HG02642 (cell line): ENCODE measurements around the gene NXF3.
"Not testable (repeated sequence)": the region's sequence is repeated elsewhere in the genome, so short reads cannot be mapped to it uniquely, and the experiment has no call there.

ENCODE experiments used
- ATAC-seq: cut with Tn5 transposase; IDR thresholded peaks from one replicate; pipeline ENCODE4 v1.9.1; 2021; ENCODE audit warnings: mild to moderate bottlenecking; ENCODE audit not compliant: unreplicated experiment, poor library complexity

Gene NXF3

DNA sequence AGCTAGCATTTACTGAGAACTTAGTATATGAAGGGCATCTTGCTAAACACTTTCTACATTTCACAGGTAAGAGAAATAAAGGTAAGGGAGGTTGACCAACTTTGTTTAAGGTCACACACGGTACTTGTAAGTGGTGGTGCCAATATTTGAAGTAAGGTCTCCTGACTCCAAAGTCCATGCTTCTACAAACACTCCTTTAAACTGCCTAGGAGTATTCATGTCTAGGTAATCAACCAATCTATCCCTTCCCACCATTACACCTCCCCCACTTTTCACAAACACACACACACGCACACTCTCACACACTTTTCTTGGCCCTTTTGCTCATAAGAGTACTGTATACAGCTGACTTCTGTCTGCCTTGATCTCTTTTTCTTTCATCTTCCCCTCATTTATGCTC lies 36.0 kb downstream of the NXF3 start:
- ATAC-seq: no peak

DNA sequence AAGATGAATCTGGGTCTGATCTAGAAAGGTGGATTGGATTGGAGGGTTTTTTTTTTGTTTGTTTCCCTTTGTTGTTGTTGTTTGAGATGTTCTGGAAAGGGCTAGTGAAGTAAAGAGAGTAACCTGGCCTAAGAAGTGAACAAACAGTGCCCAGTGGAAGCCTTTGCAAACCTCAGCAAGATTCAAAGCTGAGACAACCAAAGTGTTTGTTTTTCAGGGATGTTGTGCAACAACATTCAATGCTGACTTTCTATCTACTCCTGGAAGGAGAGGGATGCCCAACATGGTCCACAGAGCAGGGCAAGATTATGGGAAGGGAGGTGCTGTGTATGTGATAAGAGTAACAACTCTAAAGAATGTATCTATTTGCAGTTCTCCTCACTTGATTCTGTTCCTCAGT lies 40.3 kb downstream of the NXF3 start:
- no peak for ATAC-seq

DNA sequence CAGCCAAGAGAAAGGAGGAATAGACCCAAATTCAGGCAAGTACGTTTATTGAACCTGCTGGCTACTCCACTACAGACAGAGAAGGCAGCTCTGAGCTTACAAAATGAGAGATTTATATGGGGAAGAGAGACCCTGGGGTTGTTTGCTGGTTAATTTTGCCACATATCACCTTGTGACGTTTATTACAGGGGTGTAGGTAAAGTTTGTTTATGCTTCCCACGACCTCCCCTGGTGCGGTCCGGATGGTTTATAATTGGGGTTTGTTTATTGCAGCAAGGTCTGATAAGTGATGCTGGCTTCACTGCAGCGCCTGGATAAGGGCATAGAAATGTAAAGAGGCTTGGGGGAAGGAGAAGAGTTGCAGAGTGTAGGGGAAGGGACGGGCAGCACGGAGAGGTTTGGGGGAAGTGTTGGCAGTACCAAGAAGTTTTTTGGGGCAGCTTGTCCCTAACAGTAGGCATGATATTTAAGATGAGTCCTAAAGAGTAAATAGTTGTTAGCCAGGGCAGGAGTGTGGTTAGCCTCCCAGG lies 41.6 kb downstream of the NXF3 start:
- no peak for ATAC-seq

DNA sequence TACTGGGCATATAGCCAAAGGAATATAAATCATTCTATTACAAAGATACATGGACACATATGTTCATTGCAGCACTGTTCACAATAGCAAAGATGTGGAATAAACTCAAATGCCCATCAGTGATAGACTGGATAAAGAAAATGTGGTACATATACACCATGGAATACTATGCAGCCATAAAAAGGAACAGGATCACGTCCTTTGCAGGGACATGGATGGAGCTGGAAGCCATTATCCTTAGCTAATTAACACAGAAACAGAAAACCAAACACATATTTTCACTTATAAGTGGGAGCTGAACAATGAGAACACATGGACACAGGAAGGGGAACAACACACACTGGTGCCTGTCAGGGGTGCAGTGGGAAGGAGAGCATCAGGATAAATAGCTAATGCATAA lies 59.6 kb downstream of the NXF3 start:
- not testable (repeated sequence) for ATAC-seq
